ENCODE results near the gene TBX1. TPM values are rescaled to one million over a fixed set of nuclear protein-coding genes. Genes with fewer than 3 reads are reported as not detected.

The TBX1 gene
- total RNA-seq, 1 donor from 2014 or later: not detected

DNA sequence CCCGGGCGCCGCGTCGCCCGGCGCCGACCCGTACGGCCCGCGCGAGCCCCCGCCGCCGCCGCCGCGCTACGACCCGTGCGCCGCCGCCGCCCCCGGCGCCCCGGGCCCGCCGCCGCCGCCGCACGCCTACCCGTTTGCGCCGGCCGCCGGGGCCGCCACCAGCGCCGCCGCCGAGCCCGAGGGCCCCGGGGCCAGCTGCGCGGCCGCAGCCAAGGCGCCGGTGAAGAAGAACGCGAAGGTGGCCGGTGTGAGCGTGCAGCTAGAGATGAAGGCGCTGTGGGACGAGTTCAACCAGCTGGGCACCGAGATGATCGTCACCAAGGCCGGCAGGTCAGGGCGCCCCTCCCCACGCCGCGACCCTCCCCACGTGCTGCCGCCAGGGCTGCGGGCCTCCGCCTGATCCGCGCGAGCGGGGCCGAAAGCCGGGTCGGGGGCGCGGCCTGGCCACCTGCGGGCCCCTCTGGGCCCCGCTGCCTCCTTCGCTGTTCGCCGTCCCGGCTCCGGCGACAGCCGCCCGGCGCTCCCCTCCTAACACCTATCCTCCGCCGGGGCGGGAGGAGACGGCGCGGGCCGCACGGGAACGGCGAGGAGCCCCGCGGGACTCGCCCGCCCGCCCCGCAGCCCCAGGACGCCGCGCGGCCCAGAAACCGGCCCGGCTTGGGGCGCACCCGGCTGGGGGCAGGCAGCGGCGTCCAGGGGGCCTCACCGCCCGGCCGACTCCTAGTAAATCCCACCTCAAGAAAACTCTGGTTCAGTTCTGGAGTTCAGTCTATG is 560 bp downstream of the TBX1 start:
- peaks cover 9% of the 10 kb centered on the region for H3K27me3 ChIP-seq
- H3K4me3 ChIP-seq: peak overlapping the region; percentile 21 to 67
- H3K4me1 ChIP-seq: peaks cover 0 to 9% of the 10 kb centered on the region in 2 donors
- H3K9me3 ChIP-seq: no peaks in the 10 kb centered on the region
- TF ChIP-seq, protein P1, sequence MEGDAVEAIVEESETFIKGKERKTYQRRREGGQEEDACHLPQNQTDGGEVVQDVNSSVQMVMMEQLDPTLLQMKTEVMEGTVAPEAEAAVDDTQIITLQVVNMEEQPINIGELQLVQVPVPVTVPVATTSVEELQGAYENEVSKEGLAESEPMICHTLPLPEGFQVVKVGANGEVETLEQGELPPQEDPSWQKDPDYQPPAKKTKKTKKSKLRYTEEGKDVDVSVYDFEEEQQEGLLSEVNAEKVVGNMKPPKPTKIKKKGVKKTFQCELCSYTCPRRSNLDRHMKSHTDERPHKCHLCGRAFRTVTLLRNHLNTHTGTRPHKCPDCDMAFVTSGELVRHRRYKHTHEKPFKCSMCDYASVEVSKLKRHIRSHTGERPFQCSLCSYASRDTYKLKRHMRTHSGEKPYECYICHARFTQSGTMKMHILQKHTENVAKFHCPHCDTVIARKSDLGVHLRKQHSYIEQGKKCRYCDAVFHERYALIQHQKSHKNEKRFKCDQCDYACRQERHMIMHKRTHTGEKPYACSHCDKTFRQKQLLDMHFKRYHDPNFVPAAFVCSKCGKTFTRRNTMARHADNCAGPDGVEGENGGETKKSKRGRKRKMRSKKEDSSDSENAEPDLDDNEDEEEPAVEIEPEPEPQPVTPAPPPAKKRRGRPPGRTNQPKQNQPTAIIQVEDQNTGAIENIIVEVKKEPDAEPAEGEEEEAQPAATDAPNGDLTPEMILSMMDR (IDR thresholded peaks at IDR 0.05): no peak
- intact Hi-C loops (cut with DNase I): no loop called here
- DNase-seq (ENCODE audit: low spot score in 2 of 2): no peak
- H3K36me3 ChIP-seq: no peaks in the 10 kb centered on the region
- H3K27ac ChIP-seq: peak overlapping the region in 1 of 2 donors; percentile 36

DNA sequence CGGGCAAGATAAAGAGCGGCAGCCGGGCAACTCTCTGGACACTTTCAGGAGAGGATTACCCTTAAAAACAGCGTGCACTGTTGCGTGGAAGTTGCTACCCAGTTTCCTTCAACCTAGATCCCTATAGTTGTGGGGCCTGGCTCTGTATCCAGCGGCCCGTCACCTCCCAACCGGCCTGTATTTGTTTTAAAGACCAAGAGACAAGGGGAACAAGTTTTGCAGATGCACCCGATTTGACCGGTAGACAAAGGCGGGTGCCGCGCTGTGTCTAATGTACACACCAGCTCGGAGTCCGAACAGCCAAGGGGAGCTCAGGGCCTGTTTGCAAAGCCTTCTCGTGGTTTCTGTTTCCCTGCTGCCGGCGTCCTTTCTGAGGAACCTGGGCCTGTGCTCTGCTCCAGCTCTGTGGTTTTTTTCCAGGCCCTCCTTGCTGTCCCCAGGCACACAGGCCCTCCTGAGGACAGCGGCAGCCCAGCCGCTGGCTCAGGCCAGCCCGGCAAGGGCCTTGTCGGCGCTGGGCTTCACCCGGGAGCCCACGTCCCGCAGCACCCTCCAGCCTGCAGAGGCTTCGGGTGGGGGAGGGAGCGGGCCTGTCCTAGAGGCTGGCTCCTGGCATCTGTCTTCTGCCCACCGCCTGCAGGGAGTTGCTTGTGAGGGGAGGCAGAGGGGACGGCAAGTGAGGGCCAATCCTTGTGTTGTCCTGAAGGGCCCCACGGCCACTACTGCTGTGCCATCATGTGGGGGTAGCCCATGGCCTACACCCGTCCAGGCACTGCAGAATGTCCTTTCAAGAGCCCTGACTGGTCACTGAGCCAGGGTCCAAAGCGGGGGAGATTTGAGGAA is 1.4 kb downstream of the TBX1 start:
- Histone ChIP-seq H3K27me3 (peaks cover 7% of the 10 kb centered on the region), H3K36me3 (no peaks in the 10 kb centered on the region), H3K9me3 (no peaks in the 10 kb centered on the region), H3K4me3 (peak overlapping the region in 1 of 2 donors; percentile 67), H3K27ac (peak overlapping the region in 1 of 2 donors; percentile 36), H3K4me1 (peaks cover 0 to 3% of the 10 kb centered on the region in 2 donors)
- TF ChIP-seq, protein P1 (IDR thresholded peaks at IDR 0.05): no peak
- intact Hi-C loops (cut with DNase I): no loop called here
- no peak for DNase-seq (ENCODE audit: low spot score in 2 of 2)

DNA sequence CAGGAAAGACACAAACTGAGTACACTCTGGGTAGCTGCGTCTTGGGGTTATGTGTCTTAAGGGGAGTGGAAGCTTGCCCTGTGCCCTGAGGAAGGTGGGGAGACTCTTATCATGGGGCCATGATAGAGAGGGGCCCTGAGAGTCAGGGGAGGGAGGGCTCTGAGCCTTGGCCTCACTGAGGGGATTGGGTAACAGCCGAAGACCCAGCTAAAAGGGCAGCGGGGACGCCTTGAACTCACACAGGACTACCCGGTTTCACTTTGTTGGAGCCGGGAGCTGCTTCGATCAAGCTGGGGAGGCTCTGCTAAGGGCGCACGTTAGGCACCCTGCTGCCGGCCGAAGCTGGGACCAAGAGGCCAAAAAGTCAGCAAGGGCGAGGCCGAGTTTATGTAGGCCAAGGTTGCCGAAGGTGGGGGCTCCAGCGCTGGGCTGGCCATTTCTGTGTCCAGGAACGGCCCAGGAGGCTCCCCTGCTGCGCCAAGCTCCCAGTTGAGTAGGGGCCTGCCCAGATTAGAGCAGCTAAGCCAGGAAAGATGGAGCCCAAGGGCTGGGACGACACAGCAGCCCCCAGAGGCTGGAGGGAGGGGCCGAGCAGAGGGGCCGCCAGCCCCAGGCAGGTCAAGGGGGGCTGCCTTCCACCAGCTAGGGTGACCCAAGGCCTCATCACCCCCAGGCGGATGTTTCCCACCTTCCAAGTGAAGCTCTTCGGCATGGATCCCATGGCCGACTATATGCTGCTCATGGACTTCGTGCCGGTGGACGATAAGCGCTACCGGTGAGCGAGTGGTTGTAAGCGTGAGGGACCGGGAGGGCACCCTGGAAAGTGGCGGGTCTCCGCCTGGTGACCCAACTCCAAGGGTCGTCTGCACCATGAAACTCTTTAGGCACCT is 2.2 kb downstream of the TBX1 start:
- H3K4me3 ChIP-seq: peak overlapping the region in 1 of 2 donors; percentile 67
- TF ChIP-seq, protein P1 (IDR thresholded peaks at IDR 0.05): no peak
- H3K4me1 ChIP-seq: no peaks in the 10 kb centered on the region
- H3K36me3 ChIP-seq: no peaks in the 10 kb centered on the region
- H3K27me3 ChIP-seq: peaks cover 5% of the 10 kb centered on the region
- intact Hi-C loops (cut with DNase I): no loop called here
- DNase-seq (ENCODE audit: low spot score in 2 of 2): no peak
- H3K27ac ChIP-seq: no peak overlapping the region
- no peaks in the 10 kb centered on the region for H3K9me3 ChIP-seq

DNA sequence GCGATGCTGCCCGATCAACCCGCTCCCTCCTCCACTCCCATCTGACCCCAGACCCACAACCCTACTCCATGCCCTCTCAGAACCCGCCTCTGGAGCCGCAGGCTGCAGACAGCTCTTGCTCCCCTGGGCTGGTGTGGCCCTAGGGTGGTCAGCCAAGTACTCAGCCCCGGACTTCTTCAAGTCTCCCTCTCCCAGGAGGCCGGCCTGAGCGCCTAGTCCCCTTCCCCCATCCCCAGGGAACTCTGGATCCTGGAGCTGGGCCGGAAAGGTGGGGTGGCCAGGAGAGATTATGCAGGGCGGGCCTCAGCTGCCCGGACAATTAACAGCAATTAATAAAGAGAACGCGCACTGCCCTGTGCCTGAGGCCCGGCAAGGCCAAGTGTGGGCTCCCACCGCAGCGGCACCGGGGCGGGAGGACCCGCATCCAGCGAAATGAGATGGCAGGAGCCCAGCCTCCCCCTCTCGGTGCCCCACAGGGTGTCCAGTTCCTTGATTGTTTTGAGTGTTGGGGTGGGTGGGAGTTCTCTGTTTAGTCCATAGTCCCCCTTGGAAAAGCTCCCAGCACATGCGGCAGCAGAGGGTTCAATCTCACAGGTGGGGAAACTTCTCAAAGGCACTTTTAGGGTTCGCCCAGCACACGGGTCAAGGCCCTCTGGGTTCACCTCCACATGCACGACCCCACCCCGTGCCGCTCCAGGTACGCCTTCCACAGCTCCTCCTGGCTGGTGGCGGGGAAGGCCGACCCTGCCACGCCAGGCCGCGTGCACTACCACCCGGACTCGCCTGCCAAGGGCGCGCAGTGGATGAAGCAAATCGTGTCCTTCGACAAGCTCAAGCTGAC is 3.1 kb downstream of the TBX1 start:
- DNase-seq (ENCODE audit: low spot score in 2 of 2): no peak
- TF ChIP-seq, protein P1 (IDR thresholded peaks at IDR 0.05): no peak
- no peaks in the 10 kb centered on the region for H3K36me3 ChIP-seq
- H3K27me3 ChIP-seq: peaks cover 5% of the 10 kb centered on the region
- H3K4me3 ChIP-seq: no peak overlapping the region
- intact Hi-C loops (cut with DNase I): no loop called here
- no peak overlapping the region for H3K27ac ChIP-seq
- H3K9me3 ChIP-seq: no peaks in the 10 kb centered on the region
- no peaks in the 10 kb centered on the region for H3K4me1 ChIP-seq

DNA sequence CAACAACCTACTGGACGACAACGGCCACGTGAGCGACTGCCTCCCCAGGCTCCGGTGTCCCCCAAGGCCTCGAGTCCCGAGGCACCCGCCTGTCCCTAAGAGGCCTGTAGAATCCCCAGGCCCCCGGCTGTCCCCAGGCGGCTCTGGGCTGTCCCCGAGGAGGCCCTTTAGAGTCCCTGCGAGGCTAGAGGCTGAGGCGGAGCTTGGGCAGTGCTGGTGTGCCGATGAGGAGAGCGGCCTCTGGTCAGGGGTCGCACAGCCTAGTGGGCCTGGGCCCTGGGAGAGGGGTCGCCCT is 3.7 kb downstream of the TBX1 start:
- H3K4me1 ChIP-seq: no peaks in the 10 kb centered on the region
- TF ChIP-seq, protein P1 (IDR thresholded peaks at IDR 0.05): no peak
- no peaks in the 10 kb centered on the region for H3K9me3 ChIP-seq
- H3K36me3 ChIP-seq: no peaks in the 10 kb centered on the region
- no peak overlapping the region for H3K27ac ChIP-seq
- no peak for DNase-seq (ENCODE audit: low spot score in 2 of 2)
- H3K4me3 ChIP-seq: no peak overlapping the region
- peaks cover under 1% of the 10 kb centered on the region for H3K27me3 ChIP-seq
- intact Hi-C loops (cut with DNase I): no loop called here
